Kidney glomerular epithelial cell (primary cell): ENCODE data around the gene CCDC187.
"Not testable (repeated sequence)": the region's sequence is repeated elsewhere in the genome, so short reads cannot be mapped to it uniquely, and the experiment has no call there.

Experiments
- DNase-seq: peaks from one replicate; lab custom pipeline; 2025; lab: John Stamatoyannopoulos, UW

CCDC187 gene

GRCh38 chr9:136239135-136239982, 64.5 kb downstream of the CCDC187 start:
- DNase-seq: no peak

DNA sequence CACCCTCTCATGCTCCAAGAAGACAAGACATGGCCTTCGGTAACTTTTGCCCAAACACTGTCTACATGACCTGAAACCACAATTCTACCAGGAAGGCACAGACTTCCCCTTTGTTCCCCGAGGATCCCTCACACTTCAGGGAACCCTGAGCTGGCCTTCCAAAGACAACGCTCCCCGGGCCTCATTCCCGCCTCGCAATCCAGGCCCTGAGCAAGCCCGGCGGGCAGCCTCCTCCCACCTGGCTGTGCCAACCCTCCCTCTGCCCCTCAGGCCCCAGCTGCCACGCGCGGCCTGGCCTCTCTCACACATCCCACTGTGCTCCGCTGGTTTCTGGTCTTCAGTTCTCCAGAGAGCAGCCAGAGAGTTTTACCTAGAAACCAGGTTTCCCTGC, 65.6 kb downstream of the CCDC187 start:
- DNase-seq: no peak

GRCh38 chr9:136237486-136238341, 66.2 kb downstream of the CCDC187 start:
- DNase-seq: no peak

- not testable (repeated sequence) for DNase-seq
Measured at GRCh38 chr9:136236471-136237410, 67.2 kb downstream of the CCDC187 start.

DNA sequence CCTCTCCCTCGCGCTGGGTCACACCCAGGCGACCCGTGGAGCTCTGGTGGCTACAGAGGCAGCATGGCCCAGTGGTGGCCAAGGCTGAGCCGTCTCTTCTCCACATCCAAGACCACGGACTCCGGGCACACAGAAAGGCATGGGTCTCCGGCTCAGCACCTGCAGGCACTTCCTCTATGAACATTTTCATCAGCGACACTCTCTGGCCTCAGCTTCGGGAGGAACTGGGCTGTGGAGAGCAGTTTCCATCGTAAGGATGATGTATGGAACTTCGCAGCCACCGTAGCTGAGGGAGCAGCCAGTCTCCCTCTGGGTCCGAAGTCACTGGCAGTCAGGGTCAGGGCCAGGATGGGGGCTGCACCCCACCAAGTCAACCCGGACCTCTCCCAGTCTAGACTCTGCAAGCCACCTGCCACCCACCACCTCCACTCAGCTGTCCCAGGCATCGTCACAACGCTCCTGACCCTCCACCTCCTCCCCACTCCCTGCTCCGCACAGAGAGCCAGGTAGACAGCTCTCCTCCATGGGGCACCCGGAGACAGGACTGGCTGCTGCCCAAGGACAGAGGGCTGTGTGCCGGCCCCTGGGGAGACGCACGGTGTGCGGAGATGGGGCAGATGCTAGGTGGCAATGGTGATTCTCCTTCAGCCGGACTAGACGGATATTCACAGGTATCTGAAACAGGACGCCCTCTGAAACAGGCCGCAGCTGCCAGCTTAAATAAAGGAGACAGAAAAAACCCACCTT, 68.0 kb downstream of the CCDC187 start:
- DNase-seq: no peak

DNA sequence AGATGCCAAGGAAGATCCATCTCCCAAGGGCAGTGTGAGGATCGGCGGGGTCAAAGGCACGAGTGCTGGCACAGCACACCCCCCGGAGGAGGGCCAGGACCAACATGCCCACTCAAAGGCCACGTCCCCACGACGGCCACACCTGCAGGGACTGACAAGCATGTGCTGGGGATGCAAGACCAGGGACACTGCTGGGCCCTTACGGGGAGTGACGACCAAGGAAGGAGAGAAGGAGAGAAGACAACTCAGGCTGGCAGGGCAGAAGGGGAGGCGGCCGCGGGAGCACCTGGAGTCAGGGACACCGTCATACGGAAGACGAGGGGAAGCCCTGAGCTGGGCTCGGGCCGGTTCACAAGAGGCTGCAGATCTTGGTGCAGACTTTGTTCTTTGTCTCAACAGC, 68.7 kb downstream of the CCDC187 start:
- no peak for DNase-seq

- no peak for DNase-seq
Measured at GRCh38 chr9:136234597-136234996, 69.3 kb downstream of the CCDC187 start.

DNA sequence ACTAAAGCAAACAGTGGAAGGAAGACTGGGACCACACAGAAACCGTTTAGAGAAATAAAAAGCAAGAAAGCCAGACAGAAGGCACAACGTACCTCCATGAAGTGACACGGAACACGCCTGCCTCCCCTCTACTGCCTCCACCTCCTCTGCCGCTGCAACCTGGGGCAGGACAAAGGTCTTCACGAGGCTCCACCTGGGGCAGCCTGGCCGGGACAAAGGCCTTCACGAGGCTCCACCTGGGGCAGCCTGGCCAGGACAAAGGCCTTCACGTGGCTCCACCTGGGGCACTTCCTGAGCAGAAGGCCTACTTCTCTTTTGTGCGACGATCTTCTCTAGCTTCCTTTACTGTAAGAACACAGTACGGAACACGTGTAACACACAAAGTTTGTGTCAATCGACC, 70.0 kb downstream of the CCDC187 start:
- DNase-seq: no peak

GRCh38 chr9:136233411-136233810, 70.5 kb downstream of the CCDC187 start:
- no peak for DNase-seq

DNA sequence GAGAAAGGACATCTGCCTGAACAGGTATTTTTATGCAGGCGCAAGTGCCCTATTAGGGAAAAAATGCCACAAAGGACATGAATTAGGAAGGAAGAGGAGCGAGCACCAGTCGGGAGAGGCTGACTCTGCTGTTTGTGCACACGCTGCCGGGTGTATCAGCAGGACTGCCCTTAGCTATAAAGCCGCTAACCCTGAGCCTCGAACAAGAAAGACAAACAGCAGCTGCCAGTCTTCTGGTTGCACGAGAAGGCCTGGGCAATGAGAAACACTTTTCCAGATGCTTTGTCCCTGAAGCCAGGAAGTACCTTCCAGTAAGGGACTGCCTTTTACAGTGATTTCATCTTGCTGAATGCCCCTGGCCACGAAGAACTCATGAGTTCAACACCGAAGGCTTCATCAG, 70.9 kb downstream of the CCDC187 start:
- no peak for DNase-seq

GRCh38 chr9:136231478-136232297, 72.2 kb downstream of the CCDC187 start:
- no peak for DNase-seq

- DNase-seq: no peak
Measured at GRCh38 chr9:136230773-136231172, 73.1 kb downstream of the CCDC187 start.

GRCh38 chr9:136230365-136230764, 73.5 kb downstream of the CCDC187 start:
- no peak for DNase-seq

- DNase-seq: no peak
Measured at GRCh38 chr9:136229096-136230065, 74.5 kb downstream of the CCDC187 start.

DNA sequence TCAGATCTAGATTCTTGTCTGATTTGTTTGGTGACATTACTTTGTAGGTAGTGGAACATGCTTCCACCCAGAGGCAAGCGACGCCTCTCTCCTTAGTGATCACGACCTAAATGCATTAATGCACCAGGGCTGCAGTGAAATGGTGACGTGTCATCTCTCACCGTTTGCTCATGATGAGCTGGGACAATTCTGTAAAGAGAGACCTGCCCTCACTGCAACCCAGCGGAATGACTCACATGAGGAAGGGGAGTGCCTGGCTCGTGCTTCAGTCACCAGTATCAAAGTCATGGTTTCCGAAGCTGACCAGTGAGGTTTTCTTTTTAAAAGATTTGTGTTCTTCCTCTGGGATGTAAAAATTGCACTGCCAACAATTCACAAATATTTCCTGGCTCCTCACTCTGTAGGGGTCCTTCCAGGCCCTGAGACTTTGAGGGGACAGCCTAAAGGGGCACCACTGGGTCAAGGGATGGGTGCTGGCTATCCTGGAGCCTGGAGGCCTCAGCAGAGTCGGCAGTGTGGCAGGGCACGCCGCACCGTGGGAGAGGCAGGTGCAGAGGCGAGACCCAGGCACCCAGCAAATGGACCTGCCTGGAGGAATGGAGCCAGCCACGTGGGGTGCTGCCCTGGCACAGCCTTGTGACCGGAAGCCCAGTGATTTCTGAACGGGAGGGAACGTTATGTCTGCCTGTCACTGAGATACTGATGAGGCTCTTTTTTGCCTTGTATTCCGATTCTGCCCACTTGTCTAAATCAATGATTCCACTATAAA, 75.6 kb downstream of the CCDC187 start:
- no peak for DNase-seq

DNA sequence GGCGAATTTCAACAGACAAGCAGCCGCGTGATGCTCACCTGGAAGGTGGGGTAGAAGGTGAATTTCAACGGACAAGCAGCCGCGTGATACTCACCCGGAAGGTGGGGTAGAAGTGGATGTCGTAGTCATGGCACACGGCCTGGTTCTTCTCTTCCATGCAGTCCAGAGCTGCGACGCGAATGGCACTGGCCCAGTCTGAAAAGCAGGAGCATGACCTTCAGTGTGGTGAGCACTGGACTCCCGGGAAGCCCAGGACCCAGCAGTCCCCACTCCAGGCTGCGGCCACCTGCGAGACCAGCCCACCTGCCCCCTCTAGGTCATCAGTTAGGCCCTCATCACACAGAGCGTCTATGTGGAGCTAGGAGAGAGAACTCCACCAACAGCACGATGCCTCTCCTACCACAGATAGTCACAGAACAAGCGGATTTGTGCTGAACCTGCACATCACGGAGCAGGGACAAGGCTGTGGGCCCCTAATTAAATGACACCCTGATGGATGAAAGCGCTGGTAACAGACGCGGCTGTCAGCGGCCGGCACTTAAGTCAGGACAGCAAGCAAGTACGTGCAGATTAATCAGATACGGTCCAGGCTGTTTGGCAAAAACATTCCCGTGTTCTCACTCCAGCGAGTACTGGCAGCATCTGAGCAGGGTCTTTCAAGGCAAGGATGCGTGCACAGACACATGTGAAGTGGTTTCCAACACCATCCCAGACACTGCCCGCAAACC, 77.0 kb downstream of the CCDC187 start:
- no peak for DNase-seq
